PC-3 (cell line): Measurements from ENCODE around the gene HMGXB3.

Experiments used
- CTCF ChIP-seq: fragments of 300-600 bp; sonication (generic); conservative IDR thresholded peaks from 2 replicates; pipeline ENCODE4 v1.5.1; 2017; ENCODE audit warnings: antibody characterized with exemption, low read depth, mild to moderate bottlenecking, low read length
- EZH2 ChIP-seq: fragments of 300-600 bp; sonication (generic); IDR thresholded peaks from one replicate; pipeline ENCODE4 v1.6.1; 2017; ENCODE audit warnings: antibody characterized with exemption, mild to moderate bottlenecking, low read length; ENCODE audit not compliant: unreplicated experiment

- no peak for TF ChIP-seq CTCF
- no peak for TF ChIP-seq EZH2
Observed at GRCh38 chr5:150058480-150059126, 58.1 kb downstream of the HMGXB3 start.
